BE2C (cell line): ENCODE data around the gene ADA.

Experiments used
- DNase-seq: peaks from one replicate; pipeline ENCODE4 v3.0.0-alpha.2; 2020
- H3K27me3 ChIP-seq: fragments of 250-450 bp; sonication (Bioruptor Pico); 2 replicates; pipeline ENCODE4 v1.5.1; 2020; ENCODE audit warnings: mild to moderate bottlenecking
- H3K36me3 ChIP-seq: fragments of 250-450 bp; sonication (Bioruptor Pico); 2 replicates; pipeline ENCODE4 v1.5.1; 2020; ENCODE audit warnings: mild to moderate bottlenecking
- H3K4me1 ChIP-seq: fragments of 250-450 bp; sonication (Bioruptor Pico); 2 replicates; pipeline ENCODE4 v1.5.1; 2020
- H3K4me3 ChIP-seq: 2 replicates; pipeline ENCODE4 v1.5.1; 2011; ENCODE audit warnings: low read depth, low read length
- H3K9me3 ChIP-seq: fragments of 250-450 bp; sonication (Bioruptor Pico); 2 replicates; pipeline ENCODE4 v1.5.1; 2020
- TF ChIP-seq, protein P1 (sequence below): IDR thresholded peaks from 2 replicates; pipeline ENCODE4 v1.5.1; 2012; ENCODE audit warnings: mild to moderate bottlenecking, low read depth, low read length

Gene ADA

DNA sequence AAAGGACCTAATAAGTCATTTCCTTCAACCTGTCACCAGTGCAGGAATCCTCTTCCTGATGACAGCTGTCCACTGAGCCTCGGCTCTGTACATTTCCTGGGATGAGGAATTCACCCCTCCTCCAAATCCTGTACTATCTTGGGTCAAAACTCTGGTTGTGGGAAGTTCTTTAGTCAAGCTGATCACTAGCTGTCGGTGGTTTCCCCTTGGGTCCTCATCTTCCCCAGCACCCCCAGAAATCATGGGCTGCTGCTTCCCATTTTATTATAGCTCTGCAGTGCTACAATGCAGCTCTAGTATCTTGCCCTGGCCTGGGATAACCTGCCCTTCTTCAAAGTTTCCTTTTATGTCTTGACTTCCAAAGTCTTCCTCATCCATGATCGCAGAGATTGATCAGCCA is 14.6 kb upstream of the ADA start:
- TF ChIP-seq, protein P1, sequence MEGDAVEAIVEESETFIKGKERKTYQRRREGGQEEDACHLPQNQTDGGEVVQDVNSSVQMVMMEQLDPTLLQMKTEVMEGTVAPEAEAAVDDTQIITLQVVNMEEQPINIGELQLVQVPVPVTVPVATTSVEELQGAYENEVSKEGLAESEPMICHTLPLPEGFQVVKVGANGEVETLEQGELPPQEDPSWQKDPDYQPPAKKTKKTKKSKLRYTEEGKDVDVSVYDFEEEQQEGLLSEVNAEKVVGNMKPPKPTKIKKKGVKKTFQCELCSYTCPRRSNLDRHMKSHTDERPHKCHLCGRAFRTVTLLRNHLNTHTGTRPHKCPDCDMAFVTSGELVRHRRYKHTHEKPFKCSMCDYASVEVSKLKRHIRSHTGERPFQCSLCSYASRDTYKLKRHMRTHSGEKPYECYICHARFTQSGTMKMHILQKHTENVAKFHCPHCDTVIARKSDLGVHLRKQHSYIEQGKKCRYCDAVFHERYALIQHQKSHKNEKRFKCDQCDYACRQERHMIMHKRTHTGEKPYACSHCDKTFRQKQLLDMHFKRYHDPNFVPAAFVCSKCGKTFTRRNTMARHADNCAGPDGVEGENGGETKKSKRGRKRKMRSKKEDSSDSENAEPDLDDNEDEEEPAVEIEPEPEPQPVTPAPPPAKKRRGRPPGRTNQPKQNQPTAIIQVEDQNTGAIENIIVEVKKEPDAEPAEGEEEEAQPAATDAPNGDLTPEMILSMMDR, result no peak
- no peak overlapping the region for H3K4me3 ChIP-seq

DNA sequence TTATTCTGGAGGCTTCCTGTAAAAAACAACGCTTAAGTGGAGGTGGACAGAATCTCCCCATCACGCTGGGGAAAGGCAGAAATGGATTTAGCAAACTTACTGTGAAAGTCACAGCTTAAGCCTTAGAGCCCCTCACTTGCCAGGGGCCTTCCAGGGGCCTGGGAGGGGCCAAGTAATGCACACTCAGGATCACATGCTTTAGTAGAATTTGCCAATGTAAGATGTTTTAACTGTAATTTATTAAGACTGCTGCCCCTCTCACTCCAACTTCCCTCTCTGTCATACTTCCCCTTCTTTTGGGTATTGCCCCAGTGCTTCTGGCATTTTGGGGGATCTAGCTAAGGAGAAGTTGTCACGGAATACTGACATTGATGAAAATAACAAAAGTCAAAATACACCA is 12.6 kb upstream of the ADA start:
- Histone ChIP-seq H3K4me3 (no peak overlapping the region), H3K36me3 (no peaks in the 10 kb centered on the region), H3K9me3 (no peaks in the 10 kb centered on the region), H3K27me3 (peaks cover 4% of the 10 kb centered on the region; the same call in 1 of the 2 replicates), H3K4me1 (no peaks in the 10 kb centered on the region)
- no peak for DNase-seq
- TF ChIP-seq, protein P1, result no peak

More for the DNA sequence above, 14.6 kb upstream of the ADA start:
- no peaks in the 10 kb centered on the region for H3K9me3 ChIP-seq
- H3K36me3 ChIP-seq, result no peaks in the 10 kb centered on the region
- no peak for DNase-seq
- peaks cover 4% of the 10 kb centered on the region; the same call in 1 of the 2 replicates for H3K27me3 ChIP-seq
- no peaks in the 10 kb centered on the region for H3K4me1 ChIP-seq

DNA sequence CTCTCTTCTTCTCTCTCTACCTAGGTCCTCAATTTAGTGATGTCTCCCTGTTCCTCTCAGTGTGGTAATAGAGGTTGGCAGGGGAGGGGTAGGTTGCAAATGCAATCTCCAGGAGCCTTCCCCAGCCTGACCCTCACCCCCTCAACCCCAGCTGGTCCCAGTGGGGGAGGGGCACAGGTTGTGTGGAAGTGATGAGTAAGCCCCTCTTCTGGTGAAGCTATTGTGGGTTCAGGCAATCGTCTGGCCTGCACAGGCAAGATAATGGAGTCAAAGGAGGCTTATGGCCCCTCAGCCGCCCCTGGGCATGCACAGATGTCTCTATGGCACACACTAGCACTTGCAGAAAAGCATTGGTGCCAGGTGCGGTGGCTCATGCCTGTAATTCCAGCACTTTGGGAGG is 10.8 kb upstream of the ADA start:
- peaks cover 4% of the 10 kb centered on the region; the same call in 1 of the 2 replicates for H3K27me3 ChIP-seq
- TF ChIP-seq, protein P1, result no peak
- H3K4me1 ChIP-seq, result no peaks in the 10 kb centered on the region
- no peaks in the 10 kb centered on the region for H3K9me3 ChIP-seq
- H3K36me3 ChIP-seq, result no peaks in the 10 kb centered on the region
- no peak overlapping the region for H3K4me3 ChIP-seq
- DNase-seq, result no peak

- Histone ChIP-seq H3K4me3 (no peak overlapping the region), H3K27me3 (no peaks in the 10 kb centered on the region), H3K4me1 (no peaks in the 10 kb centered on the region), H3K36me3 (no peaks in the 10 kb centered on the region), H3K9me3 (no peaks in the 10 kb centered on the region)
- DNase-seq, result no peak
- TF ChIP-seq, protein P1, result no peak
These were observed 9.1 kb upstream of the ADA start for GRCh38 chr20:44660581-44660980.

DNA sequence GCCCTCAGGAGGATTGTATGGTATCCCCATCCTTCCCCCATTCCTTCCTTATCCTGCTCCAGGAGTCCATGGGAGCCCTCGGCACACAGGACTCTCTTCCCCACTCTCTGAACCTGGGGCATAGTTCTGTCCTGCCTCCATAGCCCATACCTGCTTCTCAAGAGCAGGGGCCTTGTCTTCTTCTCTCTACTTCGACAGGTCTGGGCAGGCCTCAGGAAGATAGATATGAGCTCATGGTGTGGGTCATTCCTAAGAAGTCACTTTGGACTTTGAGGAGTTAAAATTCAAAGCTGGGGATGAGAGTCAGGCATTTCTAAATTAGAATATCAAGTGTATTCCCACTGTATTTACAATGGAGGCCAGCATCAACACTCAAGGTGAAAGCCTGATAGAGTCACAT is 8.4 kb upstream of the ADA start:
- TF ChIP-seq, protein P1, result no peak
- Histone ChIP-seq H3K4me1 (no peaks in the 10 kb centered on the region), H3K36me3 (no peaks in the 10 kb centered on the region), H3K27me3 (peaks cover 2% of the 10 kb centered on the region; the same call in 1 of the 2 replicates), H3K9me3 (no peaks in the 10 kb centered on the region), H3K4me3 (no peak overlapping the region)
- DNase-seq, result no peak

- Histone ChIP-seq H3K27me3 (peaks cover 3% of the 10 kb centered on the region; the same call in 1 of the 2 replicates), H3K4me3 (no peak overlapping the region), H3K36me3 (no peaks in the 10 kb centered on the region), H3K4me1 (no peaks in the 10 kb centered on the region), H3K9me3 (no peaks in the 10 kb centered on the region)
- TF ChIP-seq, protein P1, result no peak
- no peak for DNase-seq
These were observed 7.3 kb upstream of the ADA start for GRCh38 chr20:44658810-44659209.
